Suprapubic skin (tissue), 4 donors: ENCODE measurements around the gene DENND2A. TPM values are rescaled to one million over a fixed set of nuclear protein-coding genes. Genes with fewer than 3 reads are reported as not detected.

Experiments
- DNase-seq, 2 donors: peaks; one replicate each; pipeline ENCODE4 v3.0.0-alpha.2; 2019; ENCODE audit warnings: low spot score in 2 of 2
- H3K27ac ChIP-seq: fragments of 200-600 bp; sonication (generic); one replicate; pipeline ENCODE4 v1.5.1; 2019
- H3K27me3 ChIP-seq: fragments of 200-600 bp; sonication (generic); one replicate; pipeline ENCODE4 v1.5.1; 2019
- H3K36me3 ChIP-seq: fragments of 200-600 bp; sonication (generic); one replicate; pipeline ENCODE4 v1.5.1; 2019
- H3K4me1 ChIP-seq: fragments of 200-600 bp; sonication (generic); one replicate; pipeline ENCODE4 v1.5.1; 2019
- H3K4me3 ChIP-seq: fragments of 200-600 bp; sonication (generic); one replicate; pipeline ENCODE4 v1.5.1; 2019; ENCODE audit warnings: mild to moderate bottlenecking
- H3K9me3 ChIP-seq: fragments of 200-600 bp; sonication (generic); one replicate; pipeline ENCODE4 v1.5.1; 2019
- CTCF ChIP-seq, 2 donors: fragments of 200-600 bp in 1 of 2; fragments of 450-650 bp in 1 of 2; sonication (generic) in 1 of 2; IDR thresholded peaks; one replicate each; pipeline ENCODE4 v1.5.1; 2016 to 2019; ENCODE audit warnings: antibody characterized with exemption in 2 of 2, mild to moderate bottlenecking in 1 of 2, moderate library complexity in 1 of 2
- EP300 ChIP-seq: sonication (generic); formaldehyde crosslinking; IDR thresholded peaks from one replicate; pipeline ENCODE4 v1.6.1; 2017; ENCODE audit warnings: antibody characterized with exemption
- POLR2A ChIP-seq, 2 donors: fragments of 450-650 bp; IDR thresholded peaks; one replicate each; pipeline ENCODE4 v1.6.1; 2017; ENCODE audit warnings: antibody characterized with exemption in 2 of 2, mild to moderate bottlenecking in 2 of 2, moderate library complexity in 2 of 2
- POLR2AphosphoS5 ChIP-seq, 3 donors: sonication (generic); formaldehyde crosslinking; IDR thresholded peaks; one replicate each; pipeline ENCODE4 v1.6.1; 2017; ENCODE audit warnings: antibody characterized with exemption in 3 of 3
- WGBS: methylation state at CpG from one replicate; pipeline ENCODE4 v1.1.5; 2018; 5-methylcytosine and 5-hydroxymethylcytosine counted together
- total RNA-seq, 4 donors: library from RNA; depleted of rRNA; stranded (reverse); fragments of >200 nt; gene quantifications; one replicate each; pipeline ENCODE4 v1.1.0, GENCODE V29; 2016

DENND2A gene
- total RNA-seq, 4 donors from 2014 or later, result 0.99 to 5.1 (median 2.2) TPM

GRCh38 chr7:140604076-140604475 lies 36.5 kb downstream of the DENND2A start:
- no peak for DNase-seq
- H3K27ac ChIP-seq, result no peak overlapping the region
- WGBS, result 89% methylated on average over 7 of the region's 7 CpGs
- no peaks in the 10 kb centered on the region for H3K4me1 ChIP-seq
- no peaks in the 10 kb centered on the region for H3K36me3 ChIP-seq
- H3K9me3 ChIP-seq, result no peaks in the 10 kb centered on the region
- TF ChIP-seq POLR2A (IDR thresholded peaks at IDR 0.05) (no peak), EP300 (no peak), CTCF (IDR thresholded peaks at IDR 0.05) (no peak), POLR2AphosphoS5 (IDR thresholded peaks at IDR 0.05) (no peak)
- H3K27me3 ChIP-seq, result no peaks in the 10 kb centered on the region
- no peak overlapping the region for H3K4me3 ChIP-seq

GRCh38 chr7:140601566-140602174 lies 38.9 kb downstream of the DENND2A start:
- DNase-seq, result no peak
- no peak overlapping the region for H3K27ac ChIP-seq
- whole genome bisulfite sequencing, result 83% methylated on average over 19 of the region's 21 CpGs

GRCh38 chr7:140600341-140600740 lies 40.3 kb downstream of the DENND2A start:
- TF ChIP-seq POLR2AphosphoS5 (IDR thresholded peaks at IDR 0.05) (no peak), EP300 (no peak), CTCF (IDR thresholded peaks at IDR 0.05) (no peak), POLR2A (IDR thresholded peaks at IDR 0.05) (no peak)
- H3K4me1 ChIP-seq, result no peaks in the 10 kb centered on the region
- H3K4me3 ChIP-seq, result no peak overlapping the region
- H3K9me3 ChIP-seq, result no peaks in the 10 kb centered on the region
- 84% methylated on average over 3 of the region's 3 CpGs for WGBS
- DNase-seq, result no peak
- no peak overlapping the region for H3K27ac ChIP-seq
- H3K27me3 ChIP-seq, result no peaks in the 10 kb centered on the region
- no peaks in the 10 kb centered on the region for H3K36me3 ChIP-seq

More at GRCh38 chr7:140601566-140602174, 38.9 kb downstream of the DENND2A start:
- Histone ChIP-seq H3K27me3 (no peaks in the 10 kb centered on the region), H3K9me3 (no peaks in the 10 kb centered on the region), H3K4me1 (no peaks in the 10 kb centered on the region), H3K36me3 (no peaks in the 10 kb centered on the region), H3K4me3 (no peak overlapping the region)
- TF ChIP-seq POLR2A (IDR thresholded peaks at IDR 0.05) (no peak), CTCF (IDR thresholded peaks at IDR 0.05) (no peak), POLR2AphosphoS5 (IDR thresholded peaks at IDR 0.05) (no peak)

GRCh38 chr7:140597428-140597949 lies 43.1 kb downstream of the DENND2A start:
- TF ChIP-seq EP300 (no peak), POLR2AphosphoS5 (IDR thresholded peaks at IDR 0.05) (no peak), CTCF (IDR thresholded peaks at IDR 0.05) (no peak), POLR2A (IDR thresholded peaks at IDR 0.05) (no peak)
- Histone ChIP-seq H3K9me3 (no peaks in the 10 kb centered on the region), H3K27me3 (no peaks in the 10 kb centered on the region), H3K36me3 (no peaks in the 10 kb centered on the region), H3K4me3 (no peak overlapping the region), H3K4me1 (no peaks in the 10 kb centered on the region), H3K27ac (no peak overlapping the region)
- DNase-seq, result no peak
- WGBS, result 59% methylated on average over 5 of the region's 5 CpGs

GRCh38 chr7:140596519-140597427 lies 43.8 kb downstream of the DENND2A start:
- H3K9me3 ChIP-seq, result no peaks in the 10 kb centered on the region
- DNase-seq, result no peak
- H3K27ac ChIP-seq, result no peak overlapping the region
- H3K27me3 ChIP-seq, result no peaks in the 10 kb centered on the region
- no peak overlapping the region for H3K4me3 ChIP-seq
- TF ChIP-seq EP300 (no peak), POLR2A (IDR thresholded peaks at IDR 0.05) (no peak), CTCF (IDR thresholded peaks at IDR 0.05) (no peak)
- no peaks in the 10 kb centered on the region for H3K36me3 ChIP-seq
- H3K4me1 ChIP-seq, result no peaks in the 10 kb centered on the region
- WGBS, result 71% methylated on average over 7 of the region's 7 CpGs
